ENCODE measurements around the gene ZNF124.

Gene ZNF124

GRCh38 chr1:247111700-247112478 is 59.9 kb downstream of the ZNF124 start:
- DNase-seq = no peak

GRCh38 chr1:247111259-247111699 is 60.5 kb downstream of the ZNF124 start:
- DNase-seq = no peak

- peak; percentile 43 to 46 for DNase-seq
These were observed 61.1 kb downstream of the ZNF124 start for GRCh38 chr1:247110627-247111258.

DNA sequence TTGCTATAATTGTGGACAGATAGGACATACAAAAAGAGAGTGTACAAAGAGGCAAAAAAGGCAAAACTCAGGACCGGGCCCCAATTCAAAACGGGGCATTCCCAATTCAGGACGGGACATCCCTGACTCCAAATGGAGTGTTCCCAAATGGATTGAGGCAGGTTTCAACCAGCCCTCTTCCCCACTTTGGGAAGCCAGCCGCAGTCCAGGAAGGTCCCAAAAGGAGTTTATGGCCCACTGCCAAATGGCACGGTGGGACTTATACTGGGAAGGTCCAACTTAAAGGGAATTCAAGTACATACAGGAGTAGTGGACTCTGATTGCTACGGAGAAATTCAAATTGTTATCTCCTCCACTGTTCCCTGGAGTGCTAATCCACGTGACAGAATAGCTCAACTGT is 64.1 kb downstream of the ZNF124 start:
- DNase-seq = no peak

DNA sequence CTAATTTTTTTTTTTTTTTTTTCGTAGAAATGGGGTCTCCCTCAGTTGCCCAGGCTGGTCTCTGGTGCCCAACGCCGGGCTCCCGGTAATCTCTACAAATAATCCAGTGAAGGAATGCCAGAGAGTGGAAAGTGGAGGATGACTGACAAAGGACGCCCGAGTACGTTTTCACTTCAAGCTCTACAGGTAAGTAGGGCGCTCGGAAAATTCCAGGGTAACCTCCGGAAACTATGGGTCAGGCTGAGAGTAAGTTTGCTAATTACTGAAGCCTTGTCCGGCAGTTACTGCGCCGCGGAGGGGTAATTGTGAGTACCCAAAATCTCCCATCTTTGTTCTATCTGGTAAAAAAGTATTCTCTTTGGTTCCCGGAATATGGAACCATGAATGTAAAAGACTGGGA is 65.9 kb downstream of the ZNF124 start:
- DNase-seq = no peak
